GM21786 (cell line): Measurements from ENCODE around the gene FLG2.
"Not testable (repeated sequence)": the region's sequence is repeated elsewhere in the genome, so short reads cannot be mapped to it uniquely, and the experiment has no call there.

Experiments
- ATAC-seq: cut with Tn5 transposase; IDR thresholded peaks from one replicate; pipeline ENCODE4 v1.9.1; 2021; ENCODE audit not compliant: unreplicated experiment

The FLG2 gene

GRCh38 chr1:152313319-152313801, 46.4 kb downstream of the FLG2 start:
- no peak for ATAC-seq

GRCh38 chr1:152312169-152312568, 47.6 kb downstream of the FLG2 start:
- not testable (repeated sequence) for ATAC-seq

GRCh38 chr1:152309955-152310354, 49.9 kb downstream of the FLG2 start:
- no peak for ATAC-seq

- not testable (repeated sequence) for ATAC-seq
Measured at GRCh38 chr1:152309320-152309901, 50.4 kb downstream of the FLG2 start.

GRCh38 chr1:152308758-152309157, 51.0 kb downstream of the FLG2 start:
- not testable (repeated sequence) for ATAC-seq

GRCh38 chr1:152307970-152308369, 51.8 kb downstream of the FLG2 start:
- not testable (repeated sequence) for ATAC-seq

- not testable (repeated sequence) for ATAC-seq
Measured at GRCh38 chr1:152306123-152306522, 53.7 kb downstream of the FLG2 start.

- not testable (repeated sequence) for ATAC-seq
Measured at GRCh38 chr1:152304773-152305172, 55.0 kb downstream of the FLG2 start.

GRCh38 chr1:152303139-152303872, 56.5 kb downstream of the FLG2 start:
- not testable (repeated sequence) for ATAC-seq
